Left lung (tissue), 10 donors: Measurements from ENCODE around the gene HSD17B8. TPM values are rescaled to one million over a fixed set of nuclear protein-coding genes. Genes with fewer than 3 reads are reported as not detected.

Source experiments
- ATAC-seq: fragments of 200-7000 bp; cut with Tn5 transposase; one replicate; pipeline ENCODE4 v1.9.1; 2020; ENCODE audit warnings: moderate library complexity
- DNase-seq, 4 donors: peaks; one replicate each; pipeline ENCODE4 v3.0.0-alpha.2; 2013 to 2020
- H3K27ac ChIP-seq, 2 donors: fragments of 200-600 bp; sonication (generic) in 1 of 2; one replicate each; pipeline versions ENCODE4 v1.5.0 to v1.8.0; 2020 to 2021
- H3K27me3 ChIP-seq, 2 donors: fragments of 200-600 bp; sonication (generic) in 1 of 2; one replicate each; pipeline versions ENCODE4 v1.5.0 to v1.8.0; 2020 to 2021
- H3K36me3 ChIP-seq, 2 donors: fragments of 200-600 bp; sonication (generic) in 1 of 2; one replicate each; pipeline versions ENCODE4 v1.5.0 to v1.8.0; 2020 to 2021
- H3K4me1 ChIP-seq, 2 donors: fragments of 200-600 bp; one replicate each; pipeline ENCODE4 v1.8.0; 2021
- H3K4me3 ChIP-seq, 2 donors: fragments of 200-600 bp; sonication (generic) in 1 of 2; one replicate each; pipeline versions ENCODE4 v1.5.0 to v1.8.0; 2020 to 2021; ENCODE audit warnings: mild to moderate bottlenecking in 1 of 2
- H3K9me3 ChIP-seq, 2 donors: fragments of 200-600 bp; sonication (generic) in 1 of 2; one replicate each; pipeline versions ENCODE4 v1.5.0 to v1.8.0; 2020 to 2021
- CTCF ChIP-seq, 2 donors: fragments of 200-600 bp; sonication (generic) in 1 of 2; IDR thresholded peaks; one replicate each; pipeline versions ENCODE4 v1.5.0 to v1.8.0; 2021; ENCODE audit warnings: antibody characterized with exemption in 2 of 2
- intact Hi-C, 2 donors: fragments of 100-400 bp; cut with DNase I; formaldehyde crosslinking; loops; one replicate each; pipeline versions ENCODE4 v1.11.2 to v1.14.2; 2022
- polyA plus RNA-seq, 6 donors: library from polyadenylated mRNA; unstranded; fragments of 120-200 nt; gene quantifications; one replicate each; pipeline ENCODE4 v1.2.1, GENCODE V29; 2013; ENCODE audit not compliant: insufficient read length in 6 of 6
- total RNA-seq, 2 donors: library from RNA; stranded (reverse); fragmentation: NEBNext Ultra II Directional; extraction: Animal tissue kit (Norgen Biotek cat#: 25700); gene quantifications; one replicate each; pipeline ENCODE4 v1.2.1, GENCODE V29; 2021
- donor health status: DM: no; HTN: yes; CAD: no.
- donor health status: DM: no; HTN: no; CAD: no.

Gene HSD17B8
- total and polyA plus RNA-seq, 8 donors: 13.5 to 27.0 (median 20.8) TPM

- Histone ChIP-seq H3K9me3 (no peaks in the 10 kb centered on the region), H3K27ac (no peak overlapping the region), H3K27me3 (no peaks in the 10 kb centered on the region), H3K36me3 (no peaks in the 10 kb centered on the region), H3K4me1 (no peaks in the 10 kb centered on the region), H3K4me3 (no peak overlapping the region)
- no peak for TF ChIP-seq CTCF (IDR thresholded peaks at IDR 0.05)
- ATAC-seq: no peak
- intact Hi-C loops: no loop called here
- no peak for DNase-seq
Observed at GRCh38 chr6:33173535-33174180, 30.8 kb upstream of the HSD17B8 start.

DNA sequence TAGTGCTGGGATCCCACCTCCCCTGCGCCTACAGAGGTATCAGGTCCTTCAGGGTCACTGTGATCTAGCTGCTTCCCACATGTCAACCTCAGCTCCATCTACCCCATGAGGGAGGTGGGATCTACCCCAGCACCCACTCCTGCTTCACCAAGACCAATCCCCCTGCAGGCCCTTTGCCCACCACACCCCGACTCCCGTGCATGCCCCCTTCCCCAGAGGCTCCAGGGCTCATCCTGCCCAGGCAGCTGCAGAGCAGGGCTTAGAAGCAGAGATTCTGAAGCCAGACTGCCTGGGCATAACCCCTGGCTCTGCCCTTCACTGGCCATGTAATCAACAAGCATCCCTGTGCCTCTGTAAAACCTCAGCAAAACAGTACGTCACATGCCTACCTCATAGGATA lies 29.7 kb upstream of the HSD17B8 start:
- H3K4me1 ChIP-seq: no peaks in the 10 kb centered on the region
- no peak overlapping the region for H3K27ac ChIP-seq
- no peak for ATAC-seq
- intact Hi-C loops: no loop called here
- no peak for TF ChIP-seq CTCF (IDR thresholded peaks at IDR 0.05)
- H3K27me3 ChIP-seq: no peaks in the 10 kb centered on the region
- no peak overlapping the region for H3K4me3 ChIP-seq
- H3K9me3 ChIP-seq: no peaks in the 10 kb centered on the region
- no peak for DNase-seq
- no peaks in the 10 kb centered on the region for H3K36me3 ChIP-seq

DNA sequence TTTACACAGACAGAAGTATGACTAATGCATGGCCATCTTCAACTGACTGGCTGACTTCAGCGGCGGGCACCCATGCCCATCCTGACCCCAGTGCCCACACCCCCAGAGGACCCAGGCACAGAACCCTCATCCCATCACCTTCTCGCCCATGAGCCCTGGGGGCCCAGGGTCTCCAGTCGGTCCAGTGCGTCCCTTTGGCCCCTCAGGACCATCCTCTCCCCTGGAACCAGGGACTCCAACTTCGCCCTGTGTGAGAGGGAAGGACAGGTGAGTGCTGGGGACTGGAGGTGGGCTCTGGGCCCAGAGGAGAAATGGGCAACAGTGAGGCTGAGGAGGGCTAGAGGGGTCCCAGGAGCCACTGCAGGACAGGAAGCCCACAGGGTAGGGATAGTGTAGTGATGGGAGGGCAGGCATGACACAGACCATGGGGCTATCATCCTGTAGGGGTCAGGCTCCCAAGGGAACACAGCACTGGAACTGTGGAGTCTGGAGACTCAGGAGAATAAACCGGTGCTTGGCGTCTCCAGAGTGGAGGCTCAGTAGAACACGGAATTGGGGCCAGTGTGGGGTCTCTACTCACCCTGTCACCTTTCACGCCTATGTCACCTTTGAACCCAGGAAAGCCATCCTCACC lies 28.9 kb upstream of the HSD17B8 start:
- Histone ChIP-seq H3K4me1 (no peaks in the 10 kb centered on the region), H3K27ac (no peak overlapping the region), H3K36me3 (no peaks in the 10 kb centered on the region), H3K9me3 (no peaks in the 10 kb centered on the region), H3K4me3 (no peak overlapping the region), H3K27me3 (no peaks in the 10 kb centered on the region)
- DNase-seq (no peak), ATAC-seq (no peak)
- intact Hi-C loops: no loop called here
- no peak for TF ChIP-seq CTCF (IDR thresholded peaks at IDR 0.05)

DNA sequence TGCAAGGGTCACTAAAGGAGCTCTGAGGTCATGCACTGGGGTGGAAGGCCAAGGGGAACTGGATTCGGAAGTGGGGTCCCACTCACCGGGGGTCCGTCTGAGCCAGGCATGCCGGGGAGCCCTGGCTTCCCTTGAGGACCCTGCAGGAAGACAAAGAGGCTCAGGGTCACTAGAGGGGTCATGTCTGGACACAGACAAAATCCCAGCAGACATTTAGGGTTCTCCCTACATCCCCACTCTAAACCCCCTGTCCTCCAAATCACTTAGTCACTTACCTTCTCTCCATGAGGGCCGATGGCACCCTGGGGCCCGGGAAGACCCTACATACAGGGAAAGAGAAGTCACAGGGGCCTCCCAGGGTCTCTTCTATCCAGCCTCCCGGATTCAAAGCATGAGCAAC lies 27.5 kb upstream of the HSD17B8 start:
- ATAC-seq (no peak), DNase-seq (no peak)
- H3K27ac ChIP-seq: no peak overlapping the region
- no peaks in the 10 kb centered on the region for H3K36me3 ChIP-seq
- no peaks in the 10 kb centered on the region for H3K4me1 ChIP-seq
- no peak for TF ChIP-seq CTCF (IDR thresholded peaks at IDR 0.05)
- no peaks in the 10 kb centered on the region for H3K27me3 ChIP-seq
- intact Hi-C loops: no loop called here
- no peak overlapping the region for H3K4me3 ChIP-seq
- no peaks in the 10 kb centered on the region for H3K9me3 ChIP-seq

- ATAC-seq (no peak), DNase-seq (no peak)
- H3K4me1 ChIP-seq: no peaks in the 10 kb centered on the region
- H3K4me3 ChIP-seq: no peak overlapping the region
- H3K27me3 ChIP-seq: no peaks in the 10 kb centered on the region
- no peak overlapping the region for H3K27ac ChIP-seq
- H3K9me3 ChIP-seq: no peaks in the 10 kb centered on the region
- TF ChIP-seq CTCF (IDR thresholded peaks at IDR 0.05): no peak
- intact Hi-C loops: no loop called here
- H3K36me3 ChIP-seq: no peaks in the 10 kb centered on the region
Observed at GRCh38 chr6:33177552-33178446, 26.7 kb upstream of the HSD17B8 start.
